GM19463 (cell line): ENCODE results near the gene CLDN9.

Source experiments
- ATAC-seq: cut with Tn5 transposase; IDR thresholded peaks from one replicate; pipeline ENCODE4 v1.9.1; 2021; ENCODE audit warnings: mild to moderate bottlenecking, moderate library complexity; ENCODE audit not compliant: unreplicated experiment

The CLDN9 gene

DNA sequence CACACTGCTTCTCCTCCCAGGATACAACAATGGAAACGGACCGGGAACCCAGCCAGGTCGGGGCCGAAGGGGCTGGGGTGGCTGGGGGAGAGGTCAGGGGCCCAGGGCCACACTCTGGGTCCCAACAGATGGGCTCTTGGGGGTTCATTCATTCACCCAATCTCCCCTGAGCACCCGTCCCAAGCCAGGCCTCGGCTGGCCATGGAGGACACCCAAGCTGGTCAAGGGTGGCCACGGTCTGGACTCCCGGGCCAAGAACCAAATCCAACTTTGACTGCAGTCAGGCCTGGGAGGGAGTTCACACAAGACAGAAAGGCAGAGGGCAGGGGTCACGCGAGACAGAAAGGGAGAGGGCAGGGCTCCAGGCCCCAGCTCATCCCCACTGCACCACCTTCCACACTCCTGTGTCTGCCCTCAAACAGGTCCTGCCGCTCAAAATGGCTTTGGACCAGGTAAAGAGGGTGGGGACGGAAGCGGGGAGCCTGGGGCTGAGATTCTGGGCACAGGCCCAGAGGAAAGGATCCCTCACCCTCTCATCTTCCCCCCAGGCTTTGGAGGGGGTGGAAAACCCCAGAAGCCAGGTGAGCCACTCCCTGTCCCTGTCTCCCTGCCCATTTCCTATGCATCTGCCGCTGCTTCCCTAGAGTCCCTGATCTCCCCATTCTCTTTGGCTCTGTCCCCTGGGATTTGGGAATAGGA, 20.2 kb upstream of the CLDN9 start:
- no peak for ATAC-seq

- ATAC-seq = no peak
Observed at GRCh38 chr16:2996298-2996697, 16.4 kb upstream of the CLDN9 start.

- ATAC-seq = no peak
Observed at GRCh38 chr16:2999929-3000328, 12.8 kb upstream of the CLDN9 start.

GRCh38 chr16:3000540-3000939, 12.2 kb upstream of the CLDN9 start:
- no peak for ATAC-seq

- no peak for ATAC-seq
Observed at GRCh38 chr16:3001316-3001715, 11.4 kb upstream of the CLDN9 start.

DNA sequence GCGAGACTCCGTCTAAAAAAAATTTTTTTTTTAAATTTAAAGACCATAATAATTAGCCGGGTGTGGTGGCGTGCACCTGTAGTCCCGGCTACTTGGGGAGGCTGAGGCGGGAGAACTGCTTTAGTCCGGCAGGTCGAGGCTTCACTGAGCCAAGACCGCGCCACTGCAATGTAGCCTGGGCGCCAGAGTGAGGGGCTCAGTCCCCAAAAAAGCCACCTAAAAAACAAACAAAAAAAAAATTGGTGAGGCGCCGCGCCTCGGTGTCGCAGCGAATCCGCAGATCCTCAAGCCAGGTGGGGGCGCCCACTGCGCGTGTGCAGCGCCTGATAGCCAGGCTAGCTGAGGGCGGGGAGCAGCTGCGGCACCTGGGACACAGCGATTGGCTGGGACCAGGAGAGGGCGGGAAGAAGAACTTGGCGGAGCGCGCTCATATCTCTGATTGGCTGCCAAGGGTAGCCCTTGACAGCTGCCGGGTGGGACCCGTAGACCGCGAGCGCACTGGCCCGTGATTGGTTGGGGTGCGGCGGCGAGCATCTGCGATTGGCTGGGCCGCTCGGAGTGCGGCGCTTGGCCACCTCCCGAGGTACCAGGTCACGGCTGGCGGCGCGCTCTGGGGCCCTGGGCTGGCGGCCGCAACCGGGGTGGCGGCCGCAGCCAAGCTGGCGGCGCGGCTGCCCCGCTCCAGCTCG, 9.0 kb upstream of the CLDN9 start:
- peak; percentile 98 for ATAC-seq

- peak; percentile 7 for ATAC-seq
Observed at GRCh38 chr16:3004319-3004718, 8.4 kb upstream of the CLDN9 start.

GRCh38 chr16:3004781-3005284, 7.9 kb upstream of the CLDN9 start:
- ATAC-seq = no peak

- ATAC-seq = no peak
Observed at GRCh38 chr16:3007059-3007956, 5.4 kb upstream of the CLDN9 start.

DNA sequence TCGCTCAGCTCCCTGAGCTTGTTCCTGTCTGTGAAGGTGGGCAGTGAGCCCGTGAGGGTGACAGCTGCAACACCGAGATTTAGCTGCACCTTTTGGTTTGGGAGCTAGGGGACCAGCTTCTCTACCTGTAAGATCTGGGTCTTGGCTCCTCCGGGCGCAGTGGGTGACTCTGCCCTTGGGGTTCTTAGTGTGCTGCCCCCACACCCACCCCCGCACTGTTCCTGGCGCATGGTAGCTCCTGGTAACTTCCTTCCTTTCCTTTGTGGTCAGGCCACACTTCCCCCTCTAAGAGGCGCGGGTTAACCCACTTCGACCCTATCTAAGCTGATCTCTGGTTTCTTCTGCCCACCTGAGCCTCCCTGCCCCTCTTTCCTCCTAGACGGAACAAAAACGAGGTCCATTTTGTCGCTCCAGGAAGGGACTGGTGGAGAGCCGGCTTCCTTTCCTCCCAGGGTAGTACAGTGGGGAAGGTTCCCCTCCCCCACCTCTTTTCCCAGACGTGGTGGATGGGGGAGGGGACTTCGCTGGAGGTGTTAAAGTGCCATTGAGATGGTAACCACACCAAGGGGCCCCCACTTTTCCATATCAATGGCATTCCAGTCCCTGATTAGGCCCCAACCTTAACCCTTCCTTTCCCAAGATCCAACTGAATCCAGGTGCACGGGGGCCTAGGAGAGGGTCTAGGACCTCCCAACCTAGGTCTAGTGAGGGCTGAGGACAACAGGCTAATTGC, 4.6 kb upstream of the CLDN9 start:
- ATAC-seq = no peak

DNA sequence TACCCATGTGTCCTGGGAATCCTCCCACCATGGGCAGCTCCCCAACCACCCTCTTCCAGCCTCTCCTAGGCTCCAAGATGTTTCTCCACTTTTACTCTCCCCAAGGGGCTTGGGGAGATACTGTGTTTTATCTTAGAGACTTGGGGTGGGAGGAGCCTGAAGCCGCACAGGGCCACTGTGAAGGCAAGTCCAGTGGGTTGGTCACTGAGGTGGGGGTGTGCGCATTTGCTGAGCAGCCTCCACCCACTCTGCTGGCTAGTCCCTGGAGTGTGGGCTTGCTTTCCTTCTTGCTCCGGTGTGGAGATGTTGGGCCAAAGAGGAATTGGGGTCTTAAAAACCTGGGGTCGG, 4.1 kb upstream of the CLDN9 start:
- ATAC-seq = no peak

- no peak for ATAC-seq
Observed at GRCh38 chr16:3009568-3010390, 2.9 kb upstream of the CLDN9 start.

GRCh38 chr16:3010510-3010909, 2.2 kb upstream of the CLDN9 start:
- no peak for ATAC-seq

- ATAC-seq = no peak
Observed at GRCh38 chr16:3012246-3012645, 477 bp upstream of the CLDN9 start.

DNA sequence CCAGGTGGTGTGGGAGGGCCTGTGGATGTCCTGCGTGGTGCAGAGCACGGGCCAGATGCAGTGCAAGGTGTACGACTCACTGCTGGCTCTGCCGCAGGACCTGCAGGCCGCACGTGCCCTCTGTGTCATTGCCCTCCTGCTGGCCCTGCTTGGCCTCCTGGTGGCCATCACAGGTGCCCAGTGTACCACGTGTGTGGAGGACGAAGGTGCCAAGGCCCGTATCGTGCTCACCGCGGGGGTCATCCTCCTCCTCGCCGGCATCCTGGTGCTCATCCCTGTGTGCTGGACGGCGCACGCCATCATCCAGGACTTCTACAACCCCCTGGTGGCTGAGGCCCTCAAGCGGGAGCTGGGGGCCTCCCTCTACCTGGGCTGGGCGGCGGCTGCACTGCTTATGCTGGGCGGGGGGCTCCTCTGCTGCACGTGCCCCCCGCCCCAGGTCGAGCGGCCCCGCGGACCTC, 798 bp downstream of the CLDN9 start:
- ATAC-seq = no peak

- ATAC-seq = no peak
Observed at GRCh38 chr16:3013998-3014690, 1.4 kb downstream of the CLDN9 start.

GRCh38 chr16:3014971-3015370, 2.2 kb downstream of the CLDN9 start:
- ATAC-seq = no peak

- no peak for ATAC-seq
Observed at GRCh38 chr16:3015865-3016521, 3.3 kb downstream of the CLDN9 start.

DNA sequence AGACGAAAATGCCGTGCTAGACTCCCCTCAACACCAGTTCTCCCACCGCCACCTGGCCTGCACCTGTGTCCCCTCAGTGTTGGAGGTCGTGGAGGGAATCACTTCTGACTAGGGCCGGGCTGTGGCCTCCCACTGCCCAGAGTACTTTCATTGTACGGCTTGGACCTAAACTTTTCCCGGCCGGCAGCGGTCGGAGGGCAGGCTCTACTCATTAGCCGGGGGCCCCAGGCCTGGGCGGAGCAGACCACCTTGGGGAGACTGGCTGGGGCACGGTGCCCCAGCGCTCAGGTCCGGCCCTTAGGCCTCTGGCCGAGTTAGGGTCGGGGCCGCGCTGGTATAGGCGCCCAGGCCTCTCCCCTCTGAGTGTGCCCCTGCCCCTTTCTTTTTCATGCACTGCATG, 4.6 kb downstream of the CLDN9 start:
- ATAC-seq = no peak
